GM18511 (cell line): Measurements from ENCODE around the gene CLEC16A.
"Not testable (repeated sequence)": the region's sequence is repeated elsewhere in the genome, so short reads cannot be mapped to it uniquely, and the experiment has no call there.

Experiments
- ATAC-seq: cut with Tn5 transposase; IDR thresholded peaks from one replicate; pipeline ENCODE4 v1.9.1; 2021; ENCODE audit warnings: mild to moderate bottlenecking, moderate library complexity; ENCODE audit not compliant: unreplicated experiment

The CLEC16A gene

GRCh38 chr16:10923146-10923649, 21.2 kb upstream of the CLEC16A start:
- ATAC-seq = no peak

- no peak for ATAC-seq
These were observed 20.6 kb upstream of the CLEC16A start for GRCh38 chr16:10923650-10924214.

- ATAC-seq = not testable (repeated sequence)
These were observed 19.1 kb upstream of the CLEC16A start for GRCh38 chr16:10925285-10925684.

GRCh38 chr16:10926094-10926493, 18.3 kb upstream of the CLEC16A start:
- no peak for ATAC-seq

GRCh38 chr16:10926867-10927266, 17.5 kb upstream of the CLEC16A start:
- ATAC-seq = no peak

GRCh38 chr16:10927497-10928112, 16.8 kb upstream of the CLEC16A start:
- ATAC-seq = no peak

GRCh38 chr16:10929097-10929496, 15.3 kb upstream of the CLEC16A start:
- ATAC-seq = not testable (repeated sequence)

- no peak for ATAC-seq
These were observed 14.3 kb upstream of the CLEC16A start for GRCh38 chr16:10929853-10930754.

GRCh38 chr16:10930755-10931093, 13.6 kb upstream of the CLEC16A start:
- ATAC-seq = no peak

GRCh38 chr16:10931134-10931533, 13.2 kb upstream of the CLEC16A start:
- no peak for ATAC-seq

GRCh38 chr16:10931977-10932632, 12.3 kb upstream of the CLEC16A start:
- ATAC-seq = no peak

GRCh38 chr16:10932959-10933710, 11.2 kb upstream of the CLEC16A start:
- ATAC-seq = no peak

GRCh38 chr16:10933865-10934264, 10.5 kb upstream of the CLEC16A start:
- no peak for ATAC-seq

- no peak for ATAC-seq
These were observed 9.8 kb upstream of the CLEC16A start for GRCh38 chr16:10934325-10935107.

- ATAC-seq = no peak
These were observed 9.0 kb upstream of the CLEC16A start for GRCh38 chr16:10935226-10935915.

- no peak for ATAC-seq
These were observed 7.9 kb upstream of the CLEC16A start for GRCh38 chr16:10936272-10936984.

GRCh38 chr16:10937068-10937859, 7.1 kb upstream of the CLEC16A start:
- no peak for ATAC-seq

- no peak for ATAC-seq
These were observed 6.0 kb upstream of the CLEC16A start for GRCh38 chr16:10938321-10938720.
